Type B pancreatic cell (in vitro differentiated cells): Measurements from ENCODE around the gene RFX8. TPM values are rescaled to one million over a fixed set of nuclear protein-coding genes. Genes with fewer than 3 reads are reported as not detected.

Source experiments
- DNase-seq: peaks from one replicate; pipeline ENCODE4 v3.0.0; 2021; ENCODE audit warnings: mixed read lengths; ENCODE audit not compliant: unreplicated experiment; ENCODE audit errors: extremely low spot score
- H3K27ac Mint-ChIP-seq: 2 replicates; pipeline ENCODE4 v1.8.0; 2021; ENCODE audit warnings: mild to moderate bottlenecking, mixed read lengths
- H3K27me3 Mint-ChIP-seq: 2 replicates; pipeline ENCODE4 v1.8.0; 2021; ENCODE audit warnings: mixed read lengths
- H3K36me3 Mint-ChIP-seq: 2 replicates; pipeline ENCODE4 v1.8.0; 2021; ENCODE audit warnings: mixed read lengths
- H3K4me1 Mint-ChIP-seq: one replicate; pipeline ENCODE4 v1.8.0; 2021; ENCODE audit warnings: mixed read lengths; ENCODE audit not compliant: unreplicated experiment
- H3K4me3 Mint-ChIP-seq: 2 replicates; pipeline ENCODE4 v1.8.0; 2021; ENCODE audit warnings: mild to moderate bottlenecking, mixed read lengths
- H3K9me3 Mint-ChIP-seq: 2 replicates; pipeline ENCODE4 v1.8.0; 2021; ENCODE audit warnings: mixed read lengths
- CTCF ChIP-seq: fragments of 200-600 bp; sonication (generic); conservative IDR thresholded peaks from 2 replicates; pipeline ENCODE4 v1.5.0; 2021; ENCODE audit warnings: antibody characterized with exemption, mild to moderate bottlenecking
- total RNA-seq: library from RNA; stranded (reverse); gene quantifications from 2 replicates; pipeline ENCODE4 v1.2.1, GENCODE V29; 2021; ENCODE audit warnings: low replicate concordance

Gene RFX8
- total RNA-seq, 1 donor from 2014 or later, result 1.1 TPM

- Mint-ChIP-seq H3K4me3 (no peak overlapping the region), H3K9me3 (no peaks in the 10 kb centered on the region), H3K27me3 (peaks cover 3% of the 10 kb centered on the region), H3K36me3 (no peaks in the 10 kb centered on the region), H3K27ac (no peak overlapping the region), H3K4me1 (peaks cover 4% of the 10 kb centered on the region)
- DNase-seq, result no peak
- no peak for TF ChIP-seq CTCF
These were observed 25.9 kb upstream of the RFX8 start for GRCh38 chr2:101500860-101501259.

GRCh38 chr2:101500180-101500579 lies 25.3 kb upstream of the RFX8 start:
- Mint-ChIP-seq H3K4me3 (no peak overlapping the region), H3K36me3 (no peaks in the 10 kb centered on the region), H3K9me3 (no peaks in the 10 kb centered on the region), H3K27me3 (peaks cover 3% of the 10 kb centered on the region), H3K4me1 (peaks cover 4% of the 10 kb centered on the region), H3K27ac (no peak overlapping the region)
- no peak for TF ChIP-seq CTCF
- DNase-seq, result no peak

GRCh38 chr2:101496279-101496678 lies 21.4 kb upstream of the RFX8 start:
- no peak for TF ChIP-seq CTCF
- no peak overlapping the region for H3K27ac Mint-ChIP-seq
- no peaks in the 10 kb centered on the region for H3K36me3 Mint-ChIP-seq
- no peaks in the 10 kb centered on the region for H3K27me3 Mint-ChIP-seq
- H3K9me3 Mint-ChIP-seq, result no peaks in the 10 kb centered on the region
- no peak for DNase-seq
- no peak overlapping the region for H3K4me3 Mint-ChIP-seq
- peaks cover 4% of the 10 kb centered on the region for H3K4me1 Mint-ChIP-seq

- H3K27me3 Mint-ChIP-seq, result no peaks in the 10 kb centered on the region
- no peak overlapping the region for H3K4me3 Mint-ChIP-seq
- peaks cover 4% of the 10 kb centered on the region for H3K4me1 Mint-ChIP-seq
- no peaks in the 10 kb centered on the region for H3K9me3 Mint-ChIP-seq
- no peak for TF ChIP-seq CTCF
- H3K36me3 Mint-ChIP-seq, result no peaks in the 10 kb centered on the region
- H3K27ac Mint-ChIP-seq, result no peak overlapping the region
- DNase-seq, result no peak
These were observed 18.1 kb upstream of the RFX8 start for GRCh38 chr2:101492936-101493473.

GRCh38 chr2:101486994-101487393 lies 12.1 kb upstream of the RFX8 start:
- Mint-ChIP-seq H3K9me3 (no peaks in the 10 kb centered on the region), H3K27me3 (peaks cover 4% of the 10 kb centered on the region), H3K36me3 (no peaks in the 10 kb centered on the region), H3K4me1 (no peaks in the 10 kb centered on the region), H3K4me3 (no peak overlapping the region), H3K27ac (no peak overlapping the region)
- DNase-seq, result no peak
- TF ChIP-seq CTCF, result no peak

GRCh38 chr2:101486258-101486701 lies 11.4 kb upstream of the RFX8 start:
- DNase-seq, result no peak
- H3K27ac Mint-ChIP-seq, result no peak overlapping the region
- H3K27me3 Mint-ChIP-seq, result peaks cover 4% of the 10 kb centered on the region
- H3K4me3 Mint-ChIP-seq, result no peak overlapping the region
- no peaks in the 10 kb centered on the region for H3K4me1 Mint-ChIP-seq
- no peaks in the 10 kb centered on the region for H3K36me3 Mint-ChIP-seq
- no peak for TF ChIP-seq CTCF
- no peaks in the 10 kb centered on the region for H3K9me3 Mint-ChIP-seq
